WTC11 (cell line): ENCODE results near the gene SPATA2. TPM values are rescaled to one million over a fixed set of nuclear protein-coding genes. Genes with fewer than 3 reads are reported as not detected.

ENCODE experiments used
- ATAC-seq: fragments of 200-7000 bp; cut with Tn5 transposase; 2 replicates; pipeline ENCODE4 v1.10.0; 2021; ENCODE audit warnings: mild to moderate bottlenecking, moderate library complexity
- CTCF ChIA-PET: fragments of 300-600 bp; sonication (Branson Sonifier 250); formaldehyde crosslinking; loops from one replicate; lab custom pipeline; 2021; ENCODE audit warnings: antibody characterized with exemption; lab: Charles Lee
- POLR2A ChIA-PET: fragments of 350-600 bp; sonication (Branson Sonifier 250); formaldehyde crosslinking; loops from one replicate; lab custom pipeline; 2021; ENCODE audit warnings: antibody characterized with exemption; lab: Charles Lee
- DNase-seq: peaks from one replicate; pipeline ENCODE4 v3.0.0; 2021; ENCODE audit warnings: low spot score
- H3K27ac Mint-ChIP-seq: 2 replicates; pipeline ENCODE4 v1.8.0; 2021; ENCODE audit warnings: mixed read lengths
- H3K27me3 Mint-ChIP-seq: 2 replicates; pipeline ENCODE4 v1.8.0; 2021; ENCODE audit warnings: low read depth, mild to moderate bottlenecking, moderate library complexity, mixed read lengths
- H3K36me3 Mint-ChIP-seq: 2 replicates; pipeline ENCODE4 v1.8.0; 2021; ENCODE audit warnings: mixed read lengths
- H3K4me1 Mint-ChIP-seq: 2 replicates; pipeline ENCODE4 v1.8.0; 2022; ENCODE audit warnings: mixed read lengths
- H3K4me3 Mint-ChIP-seq: 2 replicates; pipeline ENCODE4 v1.8.0; 2021; ENCODE audit warnings: mild to moderate bottlenecking, moderate library complexity, mixed read lengths
- H3K9me3 Mint-ChIP-seq: 2 replicates; pipeline ENCODE4 v1.8.0; 2021; ENCODE audit warnings: mixed read lengths
- ATF3 ChIP-seq: sonication (generic); formaldehyde crosslinking; conservative IDR thresholded peaks from 2 replicates; pipeline ENCODE4 v1.8.1; 2022; ENCODE audit warnings: mild to moderate bottlenecking, missing genetic modification reagents
- ATF6 ChIP-seq: sonication (generic); formaldehyde crosslinking; IDR thresholded peaks from 2 replicates; pipeline ENCODE4 v1.8.1; 2023; ENCODE audit warnings: mild to moderate bottlenecking, missing genetic modification reagents
- E2F5 ChIP-seq: sonication (generic); formaldehyde crosslinking; IDR thresholded peaks from 2 replicates; pipeline ENCODE4 v1.8.1; 2022; ENCODE audit warnings: mild to moderate bottlenecking, moderate library complexity, missing genetic modification reagents
- FOXJ3 ChIP-seq: sonication (generic); formaldehyde crosslinking; IDR thresholded peaks from 2 replicates; pipeline ENCODE4 v1.9.0; 2021; ENCODE audit warnings: missing genetic modification reagents, mild to moderate bottlenecking, borderline replicate concordance
- FOXK1 ChIP-seq: sonication (generic); formaldehyde crosslinking; IDR thresholded peaks from 2 replicates; pipeline ENCODE4 v1.8.0; 2022; ENCODE audit warnings: mild to moderate bottlenecking, moderate library complexity, missing genetic modification reagents
- GABPB1 ChIP-seq: sonication (generic); formaldehyde crosslinking; IDR thresholded peaks from 2 replicates; pipeline ENCODE4 v1.8.1; 2023; ENCODE audit warnings: mild to moderate bottlenecking, missing genetic modification reagents
- GTF2I ChIP-seq: fragments of 250-450 bp; sonication (Bioruptor Pico); conservative IDR thresholded peaks from 2 replicates; pipeline ENCODE4 v1.4.0; 2021; ENCODE audit warnings: mild to moderate bottlenecking
- MLX ChIP-seq: sonication (generic); formaldehyde crosslinking; IDR thresholded peaks from 2 replicates; pipeline ENCODE4 v1.8.1; 2023; ENCODE audit warnings: mild to moderate bottlenecking, missing genetic modification reagents, moderate library complexity
- NR1H2 ChIP-seq: sonication (generic); formaldehyde crosslinking; IDR thresholded peaks from 2 replicates; pipeline ENCODE4 v1.9.0; 2021; ENCODE audit warnings: mild to moderate bottlenecking, moderate library complexity, missing genetic modification reagents
- NR3C1 ChIP-seq: sonication (generic); formaldehyde crosslinking; conservative IDR thresholded peaks from 2 replicates; pipeline ENCODE4 v1.8.1; 2023; ENCODE audit warnings: low read depth, mild to moderate bottlenecking, missing genetic modification reagents
- RELA ChIP-seq: sonication (generic); formaldehyde crosslinking; IDR thresholded peaks from 2 replicates; pipeline ENCODE4 v1.8.1; 2022; ENCODE audit warnings: missing genetic modification reagents, mild to moderate bottlenecking, borderline replicate concordance
- SMAD4 ChIP-seq: sonication (generic); formaldehyde crosslinking; IDR thresholded peaks from 2 replicates; pipeline ENCODE4 v1.8.0; 2022; ENCODE audit warnings: mild to moderate bottlenecking, missing genetic modification reagents
- SP1 ChIP-seq: sonication (generic); formaldehyde crosslinking; conservative IDR thresholded peaks from 2 replicates; pipeline ENCODE4 v1.8.1; 2022; ENCODE audit warnings: missing genetic modification reagents
- TP53 ChIP-seq: sonication (generic); formaldehyde crosslinking; IDR thresholded peaks from 2 replicates; pipeline ENCODE4 v1.8.1; 2023; ENCODE audit warnings: mild to moderate bottlenecking, missing genetic modification reagents
- ZNF121 ChIP-seq: sonication (generic); formaldehyde crosslinking; IDR thresholded peaks from 2 replicates; pipeline ENCODE4 v1.8.0; 2023; ENCODE audit warnings: missing genetic modification reagents
- ZNF138 ChIP-seq: sonication (generic); formaldehyde crosslinking; conservative IDR thresholded peaks from 2 replicates; pipeline ENCODE4 v1.8.1; 2022; ENCODE audit warnings: mild to moderate bottlenecking, moderate library complexity, missing genetic modification reagents
- ZNF219 ChIP-seq: sonication (generic); formaldehyde crosslinking; IDR thresholded peaks from 2 replicates; pipeline ENCODE4 v1.8.0; 2023; ENCODE audit warnings: missing genetic modification reagents, mild to moderate bottlenecking, borderline replicate concordance
- ZNF281 ChIP-seq: sonication (generic); formaldehyde crosslinking; IDR thresholded peaks from 2 replicates; pipeline ENCODE4 v1.8.0; 2023; ENCODE audit warnings: mild to moderate bottlenecking, missing genetic modification reagents
- ZNF423 ChIP-seq: fragments of 250-450 bp; sonication (Bioruptor Pico); IDR thresholded peaks from 2 replicates; pipeline ENCODE4 v2.1.2; 2022; ENCODE audit warnings: mild to moderate bottlenecking, moderate library complexity
- total RNA-seq: library from RNA; stranded (reverse); gene quantifications from 3 replicates; pipeline ENCODE4 v1.2.3, GENCODE V29; 2021

The SPATA2 gene
- total RNA-seq, 1 experiment from 2014 or later, result 11.3 TPM

GRCh38 chr20:49915380-49916145 is at the start of gene SPATA2 (continued):
- no peak for TF ChIP-seq MLX
- peak; percentile 72 for TF ChIP-seq SP1

GRCh38 chr20:49961413-49961812 is 46.1 kb upstream of the SPATA2 start:
- ChIA-PET POLR2A (no interaction called here), CTCF (no interaction called here)
- no peak for DNase-seq
- Mint-ChIP-seq H3K36me3 (peaks cover 29% of the 10 kb centered on the region), H3K9me3 (peaks cover 5% of the 10 kb centered on the region), H3K4me3 (no peak overlapping the region), H3K4me1 (peaks cover 6% of the 10 kb centered on the region; the same call in 1 of the 2 replicates), H3K27ac (no peak overlapping the region), H3K27me3 (no peaks in the 10 kb centered on the region)
- TF ChIP-seq SMAD4 (CRISPR knock-in tag) (no peak), E2F5 (CRISPR knock-in tag) (no peak), FOXK1 (CRISPR knock-in tag) (no peak), FOXJ3 (CRISPR knock-in tag) (no peak), ZNF138 (CRISPR knock-in tag) (no peak), TP53 (no peak), ZNF121 (CRISPR knock-in tag) (no peak), ZNF219 (CRISPR knock-in tag) (no peak), ZNF281 (CRISPR knock-in tag) (no peak), NR3C1 (CRISPR knock-in tag) (no peak), GABPB1 (CRISPR knock-in tag) (no peak), GTF2I (CRISPR knock-in tag) (no peak), NR1H2 (CRISPR knock-in tag) (no peak), ZNF423 (no peak), ATF6 (CRISPR knock-in tag) (no peak), RELA (CRISPR knock-in tag) (no peak), ATF3 (CRISPR knock-in tag) (no peak)
- ATAC-seq, result no peak
